Measurements from ENCODE around the gene RPTOR.
A peak's percentile ranks its signal among the peaks of the same experiment; 100 is the strongest.

RPTOR gene

DNA sequence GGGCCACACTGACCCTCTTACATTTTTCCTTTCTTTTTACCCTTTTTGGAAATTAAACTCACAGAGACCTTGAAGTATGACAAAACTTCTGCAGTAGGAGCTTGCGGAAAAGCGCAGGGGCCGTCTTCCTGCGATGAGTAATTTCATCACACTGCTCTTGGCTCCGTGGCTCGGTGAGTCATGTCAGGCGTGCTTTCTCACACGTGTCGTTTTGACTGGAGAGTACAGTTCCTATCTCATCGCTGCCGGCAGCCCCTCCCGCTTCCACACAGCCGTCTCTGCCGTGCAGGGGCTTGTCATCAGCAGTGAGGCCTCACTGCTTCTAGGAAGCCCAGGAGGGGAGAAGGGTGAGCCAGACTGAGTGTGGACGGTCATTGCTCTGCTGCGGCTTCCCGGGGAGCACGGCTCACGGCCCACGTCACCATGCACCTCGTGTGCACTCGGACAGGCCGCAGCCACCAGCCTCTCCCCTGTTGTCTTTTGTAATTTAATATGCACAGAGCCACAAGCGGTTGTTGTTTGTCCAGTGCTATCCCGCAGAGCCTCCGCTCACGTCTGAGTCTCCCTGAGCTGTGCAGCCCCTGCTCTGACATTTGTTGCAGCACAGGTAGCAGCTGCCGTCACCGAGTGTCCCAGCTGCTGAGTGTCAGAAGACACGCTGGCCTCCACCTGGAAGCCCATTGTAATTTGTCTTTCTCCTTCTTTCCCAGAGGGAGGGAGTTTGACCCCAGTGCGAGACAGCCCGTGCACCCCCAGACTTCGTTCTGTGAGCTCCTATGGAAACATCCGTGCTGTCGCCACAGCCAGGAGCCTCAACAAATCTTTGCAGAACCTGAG lies 347.6 kb downstream of the RPTOR start (continued):
- TF ChIP-seq SCRT2 (tag by site-specific recombination; IDR thresholded peaks at IDR 0.05) (peak; percentile 22; the same call in 1 of the 2 replicates), ZNF266 (tag by site-specific recombination; IDR thresholded peaks at IDR 0.05; ENCODE audit: low read depth) (no peak), ZNF561 (tag by site-specific recombination; IDR thresholded peaks at IDR 0.05; ENCODE audit: borderline replicate concordance) (no peak), OVOL3 (tag by site-specific recombination; IDR thresholded peaks at IDR 0.05) (no peak), PRDM1 (tag by site-specific recombination; IDR thresholded peaks at IDR 0.05) (peak; percentile 29; the same call in 1 of the 2 replicates), ZBTB48 (tag by site-specific recombination; IDR thresholded peaks at IDR 0.05) (peak; percentile 61; the same call in 1 of the 2 replicates), ZNF610 (tag by site-specific recombination; IDR thresholded peaks at IDR 0.05; ENCODE audit: borderline replicate concordance) (no peak)
- TF ChIP-seq, protein P1, sequence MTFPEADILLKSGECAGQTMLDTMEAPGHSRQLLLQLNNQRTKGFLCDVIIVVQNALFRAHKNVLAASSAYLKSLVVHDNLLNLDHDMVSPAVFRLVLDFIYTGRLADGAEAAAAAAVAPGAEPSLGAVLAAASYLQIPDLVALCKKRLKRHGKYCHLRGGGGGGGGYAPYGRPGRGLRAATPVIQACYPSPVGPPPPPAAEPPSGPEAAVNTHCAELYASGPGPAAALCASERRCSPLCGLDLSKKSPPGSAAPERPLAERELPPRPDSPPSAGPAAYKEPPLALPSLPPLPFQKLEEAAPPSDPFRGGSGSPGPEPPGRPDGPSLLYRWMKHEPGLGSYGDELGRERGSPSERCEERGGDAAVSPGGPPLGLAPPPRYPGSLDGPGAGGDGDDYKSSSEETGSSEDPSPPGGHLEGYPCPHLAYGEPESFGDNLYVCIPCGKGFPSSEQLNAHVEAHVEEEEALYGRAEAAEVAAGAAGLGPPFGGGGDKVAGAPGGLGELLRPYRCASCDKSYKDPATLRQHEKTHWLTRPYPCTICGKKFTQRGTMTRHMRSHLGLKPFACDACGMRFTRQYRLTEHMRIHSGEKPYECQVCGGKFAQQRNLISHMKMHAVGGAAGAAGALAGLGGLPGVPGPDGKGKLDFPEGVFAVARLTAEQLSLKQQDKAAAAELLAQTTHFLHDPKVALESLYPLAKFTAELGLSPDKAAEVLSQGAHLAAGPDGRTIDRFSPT (tag by site-specific recombination; IDR thresholded peaks at IDR 0.05): peak; percentile 60; the same call in 1 of the 2 replicates

DNA sequence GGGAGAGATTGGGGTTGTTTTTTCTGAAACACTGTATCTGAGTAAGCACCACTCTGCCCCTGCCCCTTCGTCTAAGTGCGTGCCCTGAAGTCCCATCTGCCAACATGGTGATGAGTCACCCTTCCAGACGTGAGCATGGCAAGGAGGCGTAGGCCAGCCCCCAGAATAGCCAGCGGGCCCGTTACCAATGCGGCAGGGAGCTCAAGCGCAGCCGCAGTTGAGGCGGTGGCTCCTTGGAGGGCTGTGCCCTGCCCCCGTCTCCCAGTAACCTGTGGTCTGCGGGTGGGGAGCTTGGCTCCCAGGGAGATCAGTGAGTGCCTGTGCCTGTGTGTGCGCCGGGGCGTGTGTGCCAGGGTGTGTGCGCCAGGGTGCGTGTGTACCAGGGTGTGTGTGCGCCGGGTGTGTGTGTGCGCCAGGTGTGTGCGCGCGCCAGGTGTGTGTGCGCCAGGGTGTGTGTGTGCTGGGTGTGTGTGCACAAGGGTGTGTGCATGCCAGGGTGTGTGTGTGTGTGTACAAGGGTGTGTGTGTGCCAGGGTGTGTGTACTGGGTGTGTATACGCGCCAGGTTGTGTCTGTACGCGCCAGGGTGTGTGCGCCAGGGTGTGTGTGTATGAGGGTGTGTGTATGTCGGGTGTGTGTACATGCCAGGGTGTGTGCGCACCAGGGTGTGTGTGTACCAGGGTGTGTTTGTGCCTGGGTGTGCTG lies 348.4 kb downstream of the RPTOR start:
- ChIA-PET CTCF (interaction anchor here (0.6 to 1.1 kb wide), 4 partner anchors 11 to 88 kb away, joined by 3 to 5 read pairs (median 4); no protein-coding TSS in a partner anchor), POLR2A (interaction anchor here (0.6 to 0.7 kb wide), 2 partner anchors 37 to 113 kb away, joined by 3 to 7 read pairs; no protein-coding TSS in a partner anchor)
- no peak for TF ChIP-seq ZNF433 (tag by site-specific recombination; IDR thresholded peaks at IDR 0.05; ENCODE audit: low read depth)
- TF ChIP-seq ZNF132 (tag by site-specific recombination; IDR thresholded peaks at IDR 0.05; ENCODE audit: borderline replicate concordance): no peak
- TF ChIP-seq, protein P1 (tag by site-specific recombination; IDR thresholded peaks at IDR 0.05): peak; percentile 35; the same call in 1 of the 2 replicates
- TF ChIP-seq, protein P2, sequence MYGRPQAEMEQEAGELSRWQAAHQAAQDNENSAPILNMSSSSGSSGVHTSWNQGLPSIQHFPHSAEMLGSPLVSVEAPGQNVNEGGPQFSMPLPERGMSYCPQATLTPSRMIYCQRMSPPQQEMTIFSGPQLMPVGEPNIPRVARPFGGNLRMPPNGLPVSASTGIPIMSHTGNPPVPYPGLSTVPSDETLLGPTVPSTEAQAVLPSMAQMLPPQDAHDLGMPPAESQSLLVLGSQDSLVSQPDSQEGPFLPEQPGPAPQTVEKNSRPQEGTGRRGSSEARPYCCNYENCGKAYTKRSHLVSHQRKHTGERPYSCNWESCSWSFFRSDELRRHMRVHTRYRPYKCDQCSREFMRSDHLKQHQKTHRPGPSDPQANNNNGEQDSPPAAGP (tag by site-specific recombination; IDR thresholded peaks at IDR 0.05): peak; percentile 97
- no peak for TF ChIP-seq ZBTB8A (tag by site-specific recombination; IDR thresholded peaks at IDR 0.05)
- TF ChIP-seq, protein P3, sequence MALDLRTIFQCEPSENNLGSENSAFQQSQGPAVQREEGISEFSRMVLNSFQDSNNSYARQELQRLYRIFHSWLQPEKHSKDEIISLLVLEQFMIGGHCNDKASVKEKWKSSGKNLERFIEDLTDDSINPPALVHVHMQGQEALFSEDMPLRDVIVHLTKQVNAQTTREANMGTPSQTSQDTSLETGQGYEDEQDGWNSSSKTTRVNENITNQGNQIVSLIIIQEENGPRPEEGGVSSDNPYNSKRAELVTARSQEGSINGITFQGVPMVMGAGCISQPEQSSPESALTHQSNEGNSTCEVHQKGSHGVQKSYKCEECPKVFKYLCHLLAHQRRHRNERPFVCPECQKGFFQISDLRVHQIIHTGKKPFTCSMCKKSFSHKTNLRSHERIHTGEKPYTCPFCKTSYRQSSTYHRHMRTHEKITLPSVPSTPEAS (tag by site-specific recombination; IDR thresholded peaks at IDR 0.05): peak; percentile 100
- TF ChIP-seq KLF1 (tag by site-specific recombination; IDR thresholded peaks at IDR 0.05): peak; percentile 67
- TF ChIP-seq KLF8 (tag by site-specific recombination; IDR thresholded peaks at IDR 0.05): peak; percentile 57; the same call in 1 of the 2 replicates
- TF ChIP-seq, protein P4, sequence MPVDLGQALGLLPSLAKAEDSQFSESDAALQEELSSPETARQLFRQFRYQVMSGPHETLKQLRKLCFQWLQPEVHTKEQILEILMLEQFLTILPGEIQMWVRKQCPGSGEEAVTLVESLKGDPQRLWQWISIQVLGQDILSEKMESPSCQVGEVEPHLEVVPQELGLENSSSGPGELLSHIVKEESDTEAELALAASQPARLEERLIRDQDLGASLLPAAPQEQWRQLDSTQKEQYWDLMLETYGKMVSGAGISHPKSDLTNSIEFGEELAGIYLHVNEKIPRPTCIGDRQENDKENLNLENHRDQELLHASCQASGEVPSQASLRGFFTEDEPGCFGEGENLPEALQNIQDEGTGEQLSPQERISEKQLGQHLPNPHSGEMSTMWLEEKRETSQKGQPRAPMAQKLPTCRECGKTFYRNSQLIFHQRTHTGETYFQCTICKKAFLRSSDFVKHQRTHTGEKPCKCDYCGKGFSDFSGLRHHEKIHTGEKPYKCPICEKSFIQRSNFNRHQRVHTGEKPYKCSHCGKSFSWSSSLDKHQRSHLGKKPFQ (tag by site-specific recombination; IDR thresholded peaks at IDR 0.05): 0 out of 2 replicates have a peak, but pooled peaks have one; percentile 29
- Histone ChIP-seq H3K4me1 (ENCODE audit: control insufficient read depth, insufficient read depth, low read length) (peaks cover 13% of the 10 kb centered on the region), H3K27ac (ENCODE audit: extremely low read depth, low read depth, low read length) (peak overlapping the region; percentile 73; the same call in 1 of the 2 replicates), H3K9me3 (ENCODE audit: control insufficient read depth, insufficient read depth, low read depth, low read length) (no peaks in the 10 kb centered on the region), H3K36me3 (ENCODE audit: control insufficient read depth in 2 of 2, insufficient read depth in 1 of 2, low read length in 2 of 2) (peaks cover 0 to 34% of the 10 kb centered on the region in 2 experiments; a peak in 1 of 3 replicates), H3K4me3 (ENCODE audit: low read depth, low read length) (no peak overlapping the region)
